Adrenal gland (tissue), 5 donors: ENCODE data around the gene ABI3BP.

Source experiments
- POLR2A ChIP-seq, 2 donors: fragments of 450-650 bp; IDR thresholded peaks; one replicate each; pipeline ENCODE4 v1.6.1; 2017; ENCODE audit warnings: antibody characterized with exemption in 2 of 2, mild to moderate bottlenecking in 2 of 2, moderate library complexity in 1 of 2
- TF ChIP-seq, protein P1 (sequence below), 6 experiments: fragments of 450-650 bp in 4 of 6; fragments of 200-600 bp in 2 of 6; sonication (generic) in 1 of 6; IDR thresholded peaks; 1 replicate in 5 of 6; 2 replicates in 1 of 6; pipeline versions ENCODE4 v1.5.1 to v1.8.0; 2016 to 2021; ENCODE audit warnings: antibody characterized with exemption in 6 of 6, mild to moderate bottlenecking in 2 of 6, moderate library complexity in 1 of 6
- donor health status: DM: no; HTN: no; CAD: no.

DNA sequence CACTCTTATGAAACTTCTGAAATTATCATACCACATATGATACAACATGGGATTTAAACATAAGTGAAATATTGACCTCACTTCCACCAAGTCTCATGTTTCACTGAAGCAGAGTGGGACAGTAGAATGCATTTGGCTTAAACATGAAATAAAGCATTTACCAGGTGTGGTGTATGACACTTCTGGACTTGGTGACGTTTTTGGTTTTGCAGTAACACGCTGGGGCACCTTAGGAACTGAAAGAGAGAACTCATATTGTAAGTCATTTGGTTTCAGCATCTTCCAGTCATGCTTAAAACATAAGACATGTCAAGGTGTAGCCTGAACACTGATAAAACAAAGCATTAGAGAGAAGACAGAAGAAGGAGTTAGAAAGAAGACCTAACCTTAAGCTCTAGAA lies 188.6 kb downstream of the ABI3BP start:
- TF ChIP-seq, protein P1, sequence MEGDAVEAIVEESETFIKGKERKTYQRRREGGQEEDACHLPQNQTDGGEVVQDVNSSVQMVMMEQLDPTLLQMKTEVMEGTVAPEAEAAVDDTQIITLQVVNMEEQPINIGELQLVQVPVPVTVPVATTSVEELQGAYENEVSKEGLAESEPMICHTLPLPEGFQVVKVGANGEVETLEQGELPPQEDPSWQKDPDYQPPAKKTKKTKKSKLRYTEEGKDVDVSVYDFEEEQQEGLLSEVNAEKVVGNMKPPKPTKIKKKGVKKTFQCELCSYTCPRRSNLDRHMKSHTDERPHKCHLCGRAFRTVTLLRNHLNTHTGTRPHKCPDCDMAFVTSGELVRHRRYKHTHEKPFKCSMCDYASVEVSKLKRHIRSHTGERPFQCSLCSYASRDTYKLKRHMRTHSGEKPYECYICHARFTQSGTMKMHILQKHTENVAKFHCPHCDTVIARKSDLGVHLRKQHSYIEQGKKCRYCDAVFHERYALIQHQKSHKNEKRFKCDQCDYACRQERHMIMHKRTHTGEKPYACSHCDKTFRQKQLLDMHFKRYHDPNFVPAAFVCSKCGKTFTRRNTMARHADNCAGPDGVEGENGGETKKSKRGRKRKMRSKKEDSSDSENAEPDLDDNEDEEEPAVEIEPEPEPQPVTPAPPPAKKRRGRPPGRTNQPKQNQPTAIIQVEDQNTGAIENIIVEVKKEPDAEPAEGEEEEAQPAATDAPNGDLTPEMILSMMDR (IDR thresholded peaks at IDR 0.05) = no peak
- no peak for TF ChIP-seq POLR2A (IDR thresholded peaks at IDR 0.05)
